Lower lobe of right lung (tissue), 2 donors: ENCODE measurements around the gene MBTPS1. TPM values are rescaled to one million over a fixed set of nuclear protein-coding genes. Genes with fewer than 3 reads are reported as not detected.

ENCODE experiments used
- ATAC-seq, 2 donors: fragments of 200-7000 bp; cut with Tn5 transposase; one replicate each; pipeline ENCODE4 v1.9.1; 2020 to 2022; ENCODE audit warnings: mild to moderate bottlenecking in 2 of 2, moderate library complexity in 2 of 2
- DNase-seq: peaks from one replicate; pipeline ENCODE4 v3.0.0-alpha.2; 2020
- H3K27ac ChIP-seq: fragments of 200-600 bp; one replicate; pipeline ENCODE4 v1.8.0; 2022
- H3K27me3 ChIP-seq: fragments of 200-600 bp; one replicate; pipeline ENCODE4 v1.8.0; 2022; ENCODE audit warnings: low read depth
- H3K36me3 ChIP-seq: fragments of 200-600 bp; one replicate; pipeline ENCODE4 v1.8.0; 2022; ENCODE audit warnings: mild to moderate bottlenecking
- H3K4me1 ChIP-seq: fragments of 200-600 bp; one replicate; pipeline ENCODE4 v1.8.0; 2022
- H3K4me3 ChIP-seq: fragments of 200-600 bp; one replicate; pipeline ENCODE4 v1.8.0; 2022; ENCODE audit warnings: mild to moderate bottlenecking
- H3K9me3 ChIP-seq: fragments of 200-600 bp; one replicate; pipeline ENCODE4 v1.8.0; 2022
- intact Hi-C: fragments of 100-400 bp; cut with DNase I; formaldehyde crosslinking; loops from one replicate; pipeline ENCODE4 v1.11.0; 2022
- total RNA-seq: library from RNA; stranded (reverse); fragmentation: NEBNext Ultra II Directional; extraction: Animal tissue kit (Norgen Biotek cat#: 25700); gene quantifications from one replicate; pipeline ENCODE4 v1.2.1, GENCODE V29; 2021
- TF ChIP-seq, protein P1 (sequence below): fragments of 200-600 bp; IDR thresholded peaks from one replicate; pipeline ENCODE4 v1.8.0; 2022; ENCODE audit warnings: antibody characterized with exemption, mild to moderate bottlenecking
- donor health status: DM: no; HTN: yes; CAD: no; lungs with severe emphysema.

Gene MBTPS1
- total RNA-seq, 1 donor from 2014 or later, result 94.7 TPM

DNA sequence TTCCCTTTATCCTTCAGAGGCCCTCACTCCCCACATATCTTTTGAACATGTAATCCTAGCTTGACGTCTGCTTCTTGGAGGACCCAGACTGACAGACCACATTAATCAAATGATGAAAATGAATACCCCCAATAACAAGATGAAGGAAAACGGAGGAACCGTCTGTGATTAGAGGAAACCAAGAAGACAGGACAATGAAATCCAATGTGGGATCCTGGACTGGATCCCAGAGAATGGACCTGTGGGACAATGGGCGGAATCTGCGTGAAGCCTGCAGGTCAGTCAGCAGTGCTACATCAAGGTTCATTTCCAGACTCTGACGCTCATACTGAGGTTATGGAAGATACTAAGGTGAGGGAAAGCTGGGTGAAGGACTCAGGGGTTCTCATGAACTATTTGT is 35.9 kb downstream of the MBTPS1 start:
- no peak for ATAC-seq

DNA sequence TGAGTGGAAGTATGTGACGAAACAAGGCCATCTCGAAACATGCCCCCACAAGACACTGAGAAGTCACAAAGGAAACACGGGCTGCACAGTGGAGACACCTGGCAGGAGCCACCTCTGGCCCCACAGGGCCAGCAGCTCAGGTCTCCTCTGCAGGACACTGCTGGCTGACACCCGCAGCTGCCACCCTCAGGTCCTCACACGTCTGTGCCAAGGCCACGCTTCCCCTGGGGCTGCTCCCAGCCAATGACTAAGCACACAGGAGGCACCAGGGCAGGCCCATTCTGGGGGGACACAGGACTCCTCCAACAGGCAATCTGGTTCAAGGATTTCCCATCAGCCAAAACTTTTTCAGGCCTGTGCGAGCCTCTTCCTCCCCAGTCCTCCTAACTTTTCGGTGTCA is 36.4 kb downstream of the MBTPS1 start:
- intact Hi-C loops, result no loop called here
- Histone ChIP-seq H3K4me1 (no peaks in the 10 kb centered on the region), H3K27ac (no peak overlapping the region), H3K4me3 (no peak overlapping the region), H3K9me3 (no peaks in the 10 kb centered on the region), H3K36me3 (peaks cover 98% of the 10 kb centered on the region), H3K27me3 (no peaks in the 10 kb centered on the region)
- DNase-seq (no peak), ATAC-seq (no peak)
- TF ChIP-seq, protein P1, sequence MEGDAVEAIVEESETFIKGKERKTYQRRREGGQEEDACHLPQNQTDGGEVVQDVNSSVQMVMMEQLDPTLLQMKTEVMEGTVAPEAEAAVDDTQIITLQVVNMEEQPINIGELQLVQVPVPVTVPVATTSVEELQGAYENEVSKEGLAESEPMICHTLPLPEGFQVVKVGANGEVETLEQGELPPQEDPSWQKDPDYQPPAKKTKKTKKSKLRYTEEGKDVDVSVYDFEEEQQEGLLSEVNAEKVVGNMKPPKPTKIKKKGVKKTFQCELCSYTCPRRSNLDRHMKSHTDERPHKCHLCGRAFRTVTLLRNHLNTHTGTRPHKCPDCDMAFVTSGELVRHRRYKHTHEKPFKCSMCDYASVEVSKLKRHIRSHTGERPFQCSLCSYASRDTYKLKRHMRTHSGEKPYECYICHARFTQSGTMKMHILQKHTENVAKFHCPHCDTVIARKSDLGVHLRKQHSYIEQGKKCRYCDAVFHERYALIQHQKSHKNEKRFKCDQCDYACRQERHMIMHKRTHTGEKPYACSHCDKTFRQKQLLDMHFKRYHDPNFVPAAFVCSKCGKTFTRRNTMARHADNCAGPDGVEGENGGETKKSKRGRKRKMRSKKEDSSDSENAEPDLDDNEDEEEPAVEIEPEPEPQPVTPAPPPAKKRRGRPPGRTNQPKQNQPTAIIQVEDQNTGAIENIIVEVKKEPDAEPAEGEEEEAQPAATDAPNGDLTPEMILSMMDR, result no peak

More for the DNA sequence above, 35.9 kb downstream of the MBTPS1 start:
- Histone ChIP-seq H3K27me3 (no peaks in the 10 kb centered on the region), H3K9me3 (no peaks in the 10 kb centered on the region), H3K36me3 (peaks cover 97% of the 10 kb centered on the region), H3K4me1 (no peaks in the 10 kb centered on the region), H3K27ac (no peak overlapping the region), H3K4me3 (no peak overlapping the region)
- TF ChIP-seq, protein P1, result no peak
- intact Hi-C loops, result no loop called here
- DNase-seq, result no peak

DNA sequence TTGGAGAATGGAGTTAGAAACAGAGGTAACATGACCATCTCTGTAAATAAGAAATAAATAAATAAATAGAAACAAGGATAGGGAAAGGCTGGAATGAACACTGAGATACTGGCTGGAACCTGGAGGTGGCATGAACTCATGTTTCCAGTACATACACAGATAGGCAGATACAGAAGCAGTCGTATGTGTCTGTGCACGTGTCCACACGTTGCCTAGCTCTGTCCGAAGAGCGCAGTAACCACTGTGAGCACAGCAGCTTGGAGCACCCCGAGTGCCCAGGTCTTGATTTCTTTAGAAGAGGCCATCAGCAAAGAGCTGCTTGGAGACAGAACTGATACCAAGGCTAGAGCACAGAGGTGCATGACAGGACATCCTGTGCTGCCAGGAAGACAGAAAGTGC is 37.1 kb downstream of the MBTPS1 start:
- Histone ChIP-seq H3K4me1 (no peaks in the 10 kb centered on the region), H3K27ac (no peak overlapping the region), H3K9me3 (no peaks in the 10 kb centered on the region), H3K36me3 (peaks cover 100% of the 10 kb centered on the region), H3K4me3 (no peak overlapping the region), H3K27me3 (no peaks in the 10 kb centered on the region)
- intact Hi-C loops, result no loop called here
- ATAC-seq (no peak), DNase-seq (no peak)
- TF ChIP-seq, protein P1, result no peak

DNA sequence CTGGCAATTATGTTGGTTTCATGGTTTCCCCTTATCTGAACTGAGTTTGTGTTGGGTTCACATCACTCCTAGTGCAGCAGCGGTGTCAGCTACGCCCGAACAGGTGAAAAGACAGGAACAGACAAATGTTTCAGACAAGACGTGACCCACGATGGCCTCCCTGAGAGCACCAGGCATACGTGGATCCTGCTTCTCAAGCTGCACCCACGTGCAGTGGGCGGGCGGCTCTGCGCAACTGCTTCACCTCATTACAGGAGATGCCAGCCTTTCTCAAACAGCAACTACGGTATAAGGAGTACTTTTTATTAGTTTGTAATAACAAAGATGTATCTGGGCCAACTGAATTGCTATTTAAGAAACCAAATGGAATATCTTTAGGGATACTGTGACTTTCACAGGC is 41.4 kb downstream of the MBTPS1 start:
- intact Hi-C loops, result no loop called here
- TF ChIP-seq, protein P1, result no peak
- DNase-seq, result no peak
- no peaks in the 10 kb centered on the region for H3K9me3 ChIP-seq
- H3K36me3 ChIP-seq, result peaks cover 100% of the 10 kb centered on the region
- no peaks in the 10 kb centered on the region for H3K4me1 ChIP-seq
- no peak for ATAC-seq
- H3K4me3 ChIP-seq, result no peak overlapping the region
- H3K27me3 ChIP-seq, result no peaks in the 10 kb centered on the region
- H3K27ac ChIP-seq, result no peak overlapping the region

DNA sequence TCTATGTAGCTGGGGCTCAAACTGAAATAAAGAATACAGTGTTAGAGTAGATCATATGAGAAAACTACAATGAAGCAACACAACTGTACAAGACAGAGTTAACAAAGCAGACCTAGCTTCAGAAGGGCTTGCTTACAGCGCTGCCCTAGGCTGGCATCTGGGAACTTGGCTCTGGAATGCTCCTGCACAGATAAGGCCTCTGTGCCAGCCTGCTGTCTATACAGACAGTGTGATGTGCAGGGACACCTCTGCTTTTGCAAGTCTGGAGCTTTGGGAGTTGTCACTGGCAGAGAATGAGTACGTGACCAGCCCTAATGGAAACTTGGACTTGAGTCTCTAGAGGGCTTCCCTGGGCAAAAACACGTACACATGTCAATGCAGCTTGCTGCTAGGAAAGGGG is 42.0 kb downstream of the MBTPS1 start:
- TF ChIP-seq, protein P1, result no peak
- Histone ChIP-seq H3K4me1 (no peaks in the 10 kb centered on the region), H3K27me3 (no peaks in the 10 kb centered on the region), H3K27ac (no peak overlapping the region), H3K4me3 (no peak overlapping the region), H3K36me3 (peaks cover 100% of the 10 kb centered on the region), H3K9me3 (no peaks in the 10 kb centered on the region)
- DNase-seq (no peak), ATAC-seq (no peak)
- intact Hi-C loops, result no loop called here

DNA sequence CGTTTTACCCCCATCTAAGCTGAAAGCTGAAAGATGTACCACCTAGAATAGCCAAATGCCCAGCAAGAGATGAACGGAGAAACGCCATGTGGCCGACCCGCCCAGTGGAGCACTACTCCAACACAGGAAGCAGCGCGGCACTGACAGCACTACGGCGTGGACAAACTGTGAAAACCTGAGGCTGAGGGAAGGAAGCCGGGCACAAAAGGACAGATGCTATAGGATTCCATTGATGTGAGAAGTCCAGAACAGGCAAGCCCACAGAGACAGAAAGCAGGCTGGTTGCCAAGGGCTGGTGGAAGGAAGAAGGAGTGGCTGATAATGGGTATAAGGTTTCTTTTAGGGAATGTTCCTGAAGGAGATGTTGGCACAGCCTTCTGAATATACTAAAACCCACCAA is 44.7 kb downstream of the MBTPS1 start:
- Histone ChIP-seq H3K27me3 (no peaks in the 10 kb centered on the region), H3K4me1 (no peaks in the 10 kb centered on the region), H3K27ac (no peak overlapping the region), H3K36me3 (peaks cover 100% of the 10 kb centered on the region), H3K4me3 (no peak overlapping the region), H3K9me3 (no peaks in the 10 kb centered on the region)
- ATAC-seq, result no peak
- TF ChIP-seq, protein P1, result no peak
- intact Hi-C loops, result no loop called here
- DNase-seq, result no peak
